OCI-LY3 (cell line): ENCODE data around the gene PLCB1.

ENCODE experiments used
- H2AFZ ChIP-seq: fragments of 200-600, 300-600 bp; shearing (Covaris generic); 2 replicates; pipeline ENCODE4 v1.6.0; 2014; ENCODE audit warnings: antibody characterized with exemption, low read depth, low read length
- H3K27ac ChIP-seq: fragments of 200-600, 300-600 bp; sonication (generic); 2 replicates; pipeline ENCODE4 v1.5.1; 2014; ENCODE audit warnings: mild to moderate bottlenecking, low read length, moderate library complexity, mixed read lengths
- H3K27me3 ChIP-seq: fragments of 200-600, 300-600 bp; sonication (generic); 2 replicates; pipeline ENCODE4 v1.6.1; 2014; ENCODE audit warnings: low read depth, low read length, mixed read lengths
- H3K36me3 ChIP-seq: fragments of 200-600, 300-600 bp; sonication (generic); replicated peaks from 2 replicates; pipeline ENCODE3; 2014; ENCODE audit warnings: low read depth, low read length, mixed read lengths
- H3K4me1 ChIP-seq: fragments of 300-600, 200-600 bp; sonication (generic); 2 replicates; pipeline ENCODE4 v1.6.1; 2014; ENCODE audit warnings: low read length, mixed read lengths
- H3K4me2 ChIP-seq: fragments of 200-600, 300-600 bp; sonication (generic); 2 replicates; pipeline ENCODE4 v1.6.1; 2014; ENCODE audit warnings: low read length, mixed read lengths
- H3K4me3 ChIP-seq: fragments of 300-600, 200-600 bp; sonication (generic); 2 replicates; pipeline ENCODE4 v1.5.1; 2014; ENCODE audit warnings: antibody characterized with exemption, mild to moderate bottlenecking, low read length, moderate library complexity
- H3K79me2 ChIP-seq: fragments of 300-600, 200-600 bp; shearing (Covaris generic); 2 replicates; pipeline ENCODE4 v1.6.1; 2014; ENCODE audit warnings: mild to moderate bottlenecking, low read length, mixed read lengths
- H3K9ac ChIP-seq: fragments of 300-600, 200-600 bp; shearing (Covaris generic); 2 replicates; pipeline ENCODE4 v1.6.0; 2014; ENCODE audit warnings: mild to moderate bottlenecking, low read length, moderate library complexity
- H3K9me3 ChIP-seq: fragments of 200-600, 300-600 bp; shearing (Covaris generic); 2 replicates; pipeline ENCODE4 v1.6.1; 2014; ENCODE audit warnings: low read length, mixed read lengths; ENCODE audit not compliant: insufficient read depth
- H4K20me1 ChIP-seq: fragments of 200-600, 300-600 bp; sonication (generic); 2 replicates; pipeline ENCODE4 v1.6.1; 2016; ENCODE audit warnings: low read length, mixed read lengths; ENCODE audit not compliant: insufficient read depth
- CTCF ChIP-seq: fragments of 200-600, 300-600 bp; sonication (generic); IDR thresholded peaks from 2 replicates; pipeline ENCODE4 v1.5.1; 2014; ENCODE audit warnings: antibody characterized with exemption, low read length, low read depth
- EZH2phosphoT487 ChIP-seq: fragments of 200-600 bp; shearing (Covaris generic); IDR thresholded peaks from 2 replicates; pipeline ENCODE4 v1.6.1; 2018; ENCODE audit warnings: antibody characterized with exemption, mixed run types, low read depth

The PLCB1 gene

DNA sequence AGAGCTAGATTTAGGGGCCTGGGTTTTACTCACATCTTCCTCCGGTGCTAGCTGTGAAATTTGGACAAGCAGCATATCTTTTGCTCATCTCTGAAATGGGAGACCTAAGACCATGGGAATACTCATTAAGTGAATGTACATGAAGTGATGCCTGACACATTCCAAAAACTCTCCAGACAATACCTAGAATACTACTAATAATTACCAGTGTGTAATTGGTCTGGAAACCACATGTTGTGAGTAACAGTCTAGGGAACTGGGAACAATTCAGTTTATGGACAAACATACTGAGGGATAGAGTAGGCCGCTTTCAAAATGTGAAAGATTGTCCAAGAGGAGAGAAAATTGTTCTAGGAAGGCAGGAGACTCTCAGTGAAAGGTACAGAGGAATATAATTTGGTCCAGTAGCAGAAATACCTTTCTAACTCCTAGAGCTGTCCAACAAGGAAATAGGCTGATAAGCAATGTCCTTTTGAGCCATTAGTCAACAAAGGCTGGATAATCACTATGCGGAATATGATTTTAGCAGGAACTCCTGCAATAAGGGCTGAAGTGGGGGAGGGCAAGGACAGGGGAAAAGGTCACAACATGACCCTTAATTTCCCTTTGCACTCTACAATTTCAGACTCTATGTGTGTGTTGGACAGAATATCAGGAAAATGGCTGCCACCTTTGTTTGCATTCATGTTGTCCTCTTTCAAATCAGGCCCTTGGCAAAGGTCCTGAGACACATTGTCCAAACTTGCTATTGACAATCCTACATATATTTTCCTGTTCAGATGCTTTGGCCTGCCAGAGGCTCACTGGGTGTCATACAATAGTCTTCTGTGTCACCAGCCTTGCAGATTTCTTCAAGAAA lies 315.4 kb downstream of the PLCB1 start:
- H3K4me2 ChIP-seq = no peak overlapping the region
- no peaks in the 10 kb centered on the region for H3K79me2 ChIP-seq
- no peak overlapping the region for H3K9ac ChIP-seq
- H3K4me1 ChIP-seq = no peaks in the 10 kb centered on the region
- H2AFZ ChIP-seq = no peak overlapping the region
- H3K4me3 ChIP-seq = no peak overlapping the region
- no peaks in the 10 kb centered on the region for H3K9me3 ChIP-seq
- H4K20me1 ChIP-seq = no peaks in the 10 kb centered on the region
- no peaks in the 10 kb centered on the region for H3K36me3 ChIP-seq
- TF ChIP-seq EZH2phosphoT487 (no peak), CTCF (no peak)
- H3K27ac ChIP-seq = no peak overlapping the region
- peaks cover 12% of the 10 kb centered on the region; the same call in 1 of the 2 replicates for H3K27me3 ChIP-seq

DNA sequence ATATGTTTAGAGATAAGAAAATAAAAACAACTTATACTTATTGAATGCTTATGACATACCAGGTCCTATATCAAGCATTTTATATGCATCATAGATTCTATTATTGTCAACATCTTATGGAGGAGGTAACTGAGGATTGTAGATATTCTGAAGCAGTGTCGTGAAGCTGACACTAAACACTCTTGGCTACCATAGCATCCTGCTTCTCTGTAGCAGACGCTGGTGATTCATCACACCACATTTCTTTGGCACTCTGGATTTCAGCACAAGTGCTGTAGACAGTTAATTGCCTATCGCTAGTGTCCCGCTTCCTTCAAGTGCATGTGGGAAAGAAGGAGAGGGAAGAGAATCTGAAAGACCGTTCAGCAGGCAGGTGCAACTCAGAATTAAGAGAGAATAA lies 317.1 kb downstream of the PLCB1 start:
- no peak for TF ChIP-seq EZH2phosphoT487
- TF ChIP-seq CTCF = no peak
- H3K9me3 ChIP-seq = no peaks in the 10 kb centered on the region
- no peak overlapping the region for H3K27ac ChIP-seq
- no peak overlapping the region for H3K9ac ChIP-seq
- no peaks in the 10 kb centered on the region for H3K36me3 ChIP-seq
- no peak overlapping the region for H3K4me3 ChIP-seq
- no peak overlapping the region for H3K4me2 ChIP-seq
- no peak overlapping the region for H2AFZ ChIP-seq
- H3K27me3 ChIP-seq = peaks cover 12% of the 10 kb centered on the region; the same call in 1 of the 2 replicates
- no peaks in the 10 kb centered on the region for H3K79me2 ChIP-seq
- H4K20me1 ChIP-seq = no peaks in the 10 kb centered on the region
- H3K4me1 ChIP-seq = no peaks in the 10 kb centered on the region

DNA sequence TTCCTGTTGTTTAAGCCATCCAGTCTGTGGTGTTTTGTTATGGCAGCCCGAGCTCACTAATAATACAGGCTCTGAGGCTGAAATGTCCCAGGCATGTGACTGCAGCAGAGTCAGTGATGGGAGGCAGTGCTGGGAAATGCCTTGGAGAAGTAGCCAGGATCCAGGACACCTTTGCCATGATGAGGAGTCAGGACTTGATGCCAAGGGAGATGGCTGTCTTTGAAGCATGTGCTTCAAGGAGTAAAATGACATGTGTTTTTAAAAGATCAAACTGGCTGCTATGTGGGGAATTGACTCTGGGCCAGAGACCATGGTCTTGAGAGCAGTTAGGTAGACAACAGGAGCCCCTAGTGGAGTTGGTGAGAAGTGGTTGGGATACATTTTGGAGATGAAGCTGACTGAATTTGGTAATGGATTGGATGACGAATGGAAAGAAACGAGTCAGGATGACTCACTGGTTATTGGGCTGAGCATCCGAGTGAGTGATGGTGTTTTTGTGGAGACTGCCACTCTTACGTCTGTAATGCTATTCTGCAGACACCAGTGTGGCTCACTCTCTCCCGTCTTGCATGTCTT lies 322.2 kb downstream of the PLCB1 start:
- Histone ChIP-seq H3K36me3 (no peaks in the 10 kb centered on the region), H3K27me3 (peaks cover 4% of the 10 kb centered on the region; the same call in 1 of the 2 replicates), H3K9ac (no peak overlapping the region), H3K4me2 (no peak overlapping the region), H3K4me1 (no peaks in the 10 kb centered on the region), H4K20me1 (no peaks in the 10 kb centered on the region), H3K9me3 (no peaks in the 10 kb centered on the region), H3K4me3 (no peak overlapping the region), H3K79me2 (no peaks in the 10 kb centered on the region), H3K27ac (no peak overlapping the region), H2AFZ (no peak overlapping the region)
- TF ChIP-seq EZH2phosphoT487 = no peak
- TF ChIP-seq CTCF = peak; percentile 42

GRCh38 chr20:8456765-8457164 lies 324.7 kb downstream of the PLCB1 start:
- Histone ChIP-seq H3K27me3 (no peaks in the 10 kb centered on the region), H3K27ac (no peak overlapping the region), H3K9ac (no peak overlapping the region), H3K4me1 (no peaks in the 10 kb centered on the region), H3K36me3 (no peaks in the 10 kb centered on the region), H3K4me2 (no peak overlapping the region), H4K20me1 (no peaks in the 10 kb centered on the region), H2AFZ (no peak overlapping the region), H3K9me3 (no peaks in the 10 kb centered on the region), H3K79me2 (no peaks in the 10 kb centered on the region), H3K4me3 (no peak overlapping the region)
- TF ChIP-seq CTCF = no peak
- TF ChIP-seq EZH2phosphoT487 = no peak
